Skin of body (tissue), 2 donors: ENCODE data around the gene C16orf87. TPM values are rescaled to one million over a fixed set of nuclear protein-coding genes. Genes with fewer than 3 reads are reported as not detected.
"Not testable (repeated sequence)": the region's sequence is repeated elsewhere in the genome, so short reads cannot be mapped to it uniquely, and the experiment has no call there.

Experiments
- DNase-seq: peaks from one replicate; lab custom pipeline; 2025; lab: John Stamatoyannopoulos, UW
- total RNA-seq: library from RNA; depleted of rRNA; stranded (reverse); fragments of >200 nt; gene quantifications from one replicate; pipeline ENCODE4 v1.2.3, GENCODE V29; 2014

Gene C16orf87
- total RNA-seq, 1 donor from 2014 or later = 13.5 TPM

- no peak for DNase-seq
Observed at GRCh38 chr16:46800494-46800893, 30.5 kb downstream of the C16orf87 start.

GRCh38 chr16:46797501-46797900, 33.5 kb downstream of the C16orf87 start:
- DNase-seq = no peak

GRCh38 chr16:46796764-46797269, 34.2 kb downstream of the C16orf87 start:
- DNase-seq = no peak

GRCh38 chr16:46793841-46794240, 37.1 kb downstream of the C16orf87 start:
- no peak for DNase-seq

- no peak for DNase-seq
Observed at GRCh38 chr16:46790599-46791270, 40.2 kb downstream of the C16orf87 start.

- peak; percentile 4 for DNase-seq
Observed at GRCh38 chr16:46789499-46790414, 41.2 kb downstream of the C16orf87 start.

- no peak for DNase-seq
Observed at GRCh38 chr16:46788891-46789474, 42.0 kb downstream of the C16orf87 start.

GRCh38 chr16:46787909-46788308, 43.1 kb downstream of the C16orf87 start:
- DNase-seq = no peak

GRCh38 chr16:46785076-46785845, 45.7 kb downstream of the C16orf87 start:
- no peak for DNase-seq

- DNase-seq = not testable (repeated sequence)
Observed at GRCh38 chr16:46784569-46784968, 46.4 kb downstream of the C16orf87 start.

GRCh38 chr16:46783800-46784199, 47.2 kb downstream of the C16orf87 start:
- DNase-seq = no peak

- no peak for DNase-seq
Observed at GRCh38 chr16:46782320-46782719, 48.7 kb downstream of the C16orf87 start.

GRCh38 chr16:46777804-46778203, 53.2 kb downstream of the C16orf87 start:
- DNase-seq = no peak

- DNase-seq = no peak
Observed at GRCh38 chr16:46775214-46775613, 55.8 kb downstream of the C16orf87 start.

GRCh38 chr16:46774743-46775177, 56.2 kb downstream of the C16orf87 start:
- DNase-seq = no peak

GRCh38 chr16:46772463-46772862, 58.5 kb downstream of the C16orf87 start:
- no peak for DNase-seq

GRCh38 chr16:46768809-46769208, 62.2 kb downstream of the C16orf87 start:
- no peak for DNase-seq

GRCh38 chr16:46765050-46765449, 65.9 kb downstream of the C16orf87 start:
- no peak for DNase-seq

- DNase-seq = no peak
Observed at GRCh38 chr16:46763147-46763546, 67.8 kb downstream of the C16orf87 start.

GRCh38 chr16:46762583-46762982, 68.4 kb downstream of the C16orf87 start:
- no peak for DNase-seq

- no peak for DNase-seq
Observed at GRCh38 chr16:46759309-46759708, 71.7 kb downstream of the C16orf87 start.
